Measurements from ENCODE around the gene FFAR4. TPM values are rescaled to one million over a fixed set of nuclear protein-coding genes. Genes with fewer than 3 reads are reported as not detected.
"Not testable (repeated sequence)": the region's sequence is repeated elsewhere in the genome, so short reads cannot be mapped to it uniquely, and the experiment has no call there.

The FFAR4 gene
- total RNA-seq, 1 donor from 2014 or later = 0.04 TPM

DNA sequence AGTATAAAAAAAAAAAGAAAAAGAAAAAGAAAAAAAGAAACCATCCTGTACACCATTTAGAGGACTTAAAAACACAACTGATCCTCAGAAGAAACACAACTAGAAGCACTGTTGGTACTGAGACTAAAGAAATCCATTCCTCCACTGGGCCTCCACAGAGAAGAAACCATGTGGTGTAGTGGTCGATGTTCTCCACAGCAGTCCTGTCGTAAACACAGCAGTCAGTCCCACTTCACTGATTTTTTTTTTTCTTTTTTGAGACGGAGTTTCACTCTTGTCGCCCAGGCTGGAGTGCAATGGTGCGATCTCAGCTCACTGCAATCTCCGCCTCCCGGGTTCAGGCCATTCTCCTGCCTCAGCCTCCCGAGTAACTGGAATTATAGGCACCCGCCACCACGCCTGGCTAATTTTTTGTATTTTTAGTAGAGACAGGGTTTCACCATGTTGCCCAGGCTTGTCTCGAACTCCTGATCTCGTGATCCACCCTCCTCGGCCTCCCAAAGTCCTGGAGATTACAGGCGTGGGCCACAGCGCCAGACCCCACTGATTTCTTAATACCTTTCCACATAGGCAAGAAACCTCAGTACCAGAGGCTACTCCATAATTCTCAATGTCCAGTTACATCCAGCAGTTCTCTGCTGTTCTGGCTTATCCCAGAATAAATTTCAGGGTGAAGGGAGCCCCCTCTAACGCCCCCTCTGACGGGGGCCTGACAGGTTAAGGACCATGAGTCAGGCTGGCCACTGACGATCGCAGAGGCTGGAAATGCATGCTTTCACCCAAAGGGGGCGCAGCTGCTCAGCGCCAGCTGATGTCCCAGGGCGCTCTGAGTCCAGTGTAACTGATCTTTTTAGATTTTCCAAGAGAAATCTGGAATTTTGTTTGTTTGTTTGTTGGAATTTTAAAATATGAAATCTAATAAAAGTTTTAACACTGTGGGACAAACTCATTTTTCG lies 24.8 kb upstream of the FFAR4 start:
- Histone ChIP-seq H3F3A (ENCODE audit: low read depth) (no peaks in the 10 kb centered on the region), H3K9me3 (ENCODE audit: low read depth) (no peaks in the 10 kb centered on the region), H3K27me3 (peaks cover 7% of the 10 kb centered on the region), H2AFZ (replicated peaks) (peak overlapping the region; percentile 94), H3K79me2 (ENCODE audit: low read depth) (no peaks in the 10 kb centered on the region), H3K36me3 (no peaks in the 10 kb centered on the region), H3K4me1 (no peaks in the 10 kb centered on the region), H3K4me3 (peak overlapping the region; percentile 20), H3K27ac (no peak overlapping the region), H3K4me2 (peak overlapping the region; percentile 56), H4K20me1 (ENCODE audit: low read depth) (no peaks in the 10 kb centered on the region), H3K9ac (no peak overlapping the region)
- peak; percentile 72 for DNase-seq (ENCODE audit: low spot score)
- H3K4me1 Mint-ChIP-seq = peaks cover 3% of the 10 kb centered on the region
- peaks cover 2% of the 10 kb centered on the region for H3K27me3 Mint-ChIP-seq (ENCODE audit: insufficient read depth, low read depth)
- no peaks in the 10 kb centered on the region for H3K36me3 Mint-ChIP-seq
- no peak for TF ChIP-seq EZH2phosphoT487 (IDR thresholded peaks at IDR 0.05)
- TF ChIP-seq, protein P1, sequence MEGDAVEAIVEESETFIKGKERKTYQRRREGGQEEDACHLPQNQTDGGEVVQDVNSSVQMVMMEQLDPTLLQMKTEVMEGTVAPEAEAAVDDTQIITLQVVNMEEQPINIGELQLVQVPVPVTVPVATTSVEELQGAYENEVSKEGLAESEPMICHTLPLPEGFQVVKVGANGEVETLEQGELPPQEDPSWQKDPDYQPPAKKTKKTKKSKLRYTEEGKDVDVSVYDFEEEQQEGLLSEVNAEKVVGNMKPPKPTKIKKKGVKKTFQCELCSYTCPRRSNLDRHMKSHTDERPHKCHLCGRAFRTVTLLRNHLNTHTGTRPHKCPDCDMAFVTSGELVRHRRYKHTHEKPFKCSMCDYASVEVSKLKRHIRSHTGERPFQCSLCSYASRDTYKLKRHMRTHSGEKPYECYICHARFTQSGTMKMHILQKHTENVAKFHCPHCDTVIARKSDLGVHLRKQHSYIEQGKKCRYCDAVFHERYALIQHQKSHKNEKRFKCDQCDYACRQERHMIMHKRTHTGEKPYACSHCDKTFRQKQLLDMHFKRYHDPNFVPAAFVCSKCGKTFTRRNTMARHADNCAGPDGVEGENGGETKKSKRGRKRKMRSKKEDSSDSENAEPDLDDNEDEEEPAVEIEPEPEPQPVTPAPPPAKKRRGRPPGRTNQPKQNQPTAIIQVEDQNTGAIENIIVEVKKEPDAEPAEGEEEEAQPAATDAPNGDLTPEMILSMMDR (IDR thresholded peaks at IDR 0.05) = peak; percentile 95
- no peak overlapping the region for H3K27ac Mint-ChIP-seq
- no peaks in the 10 kb centered on the region for H3K9me3 Mint-ChIP-seq
- H3K4me3 Mint-ChIP-seq = no peak overlapping the region

DNA sequence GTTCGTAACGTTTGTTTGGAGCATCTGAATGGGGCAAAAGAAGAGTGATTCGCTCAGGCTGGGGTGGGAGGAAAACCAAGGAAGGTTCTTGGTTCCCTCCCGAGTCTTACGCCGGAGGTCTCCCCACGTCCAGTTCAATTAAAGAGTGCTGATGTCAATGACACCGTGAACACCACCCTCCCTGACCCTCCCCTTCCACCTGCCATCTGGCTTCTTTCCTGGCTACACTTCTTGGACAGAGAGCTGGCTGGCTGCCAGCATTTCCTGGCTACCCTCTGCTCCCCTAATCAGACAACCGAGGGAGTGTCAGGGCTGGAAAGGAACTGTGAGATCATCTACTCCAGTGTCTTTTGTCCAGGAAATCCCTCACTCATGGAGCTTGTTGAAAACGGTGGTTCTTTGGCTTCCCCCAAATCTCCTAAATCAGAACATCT lies 24.1 kb upstream of the FFAR4 start:
- Histone ChIP-seq H3K9me3 (ENCODE audit: low read depth) (no peaks in the 10 kb centered on the region), H3K4me3 (peak overlapping the region; percentile 20), H3K79me2 (ENCODE audit: low read depth) (no peaks in the 10 kb centered on the region), H3K9ac (no peak overlapping the region), H3K27me3 (peaks cover 7% of the 10 kb centered on the region), H4K20me1 (ENCODE audit: low read depth) (no peaks in the 10 kb centered on the region), H3F3A (ENCODE audit: low read depth) (no peaks in the 10 kb centered on the region), H3K36me3 (no peaks in the 10 kb centered on the region), H3K27ac (no peak overlapping the region), H3K4me2 (peak overlapping the region; percentile 56), H3K4me1 (no peaks in the 10 kb centered on the region), H2AFZ (replicated peaks) (peak overlapping the region; percentile 94)
- TF ChIP-seq EZH2 (IDR thresholded peaks at IDR 0.05) (no peak), EZH2phosphoT487 (IDR thresholded peaks at IDR 0.05) (no peak)
- TF ChIP-seq, protein P1 (IDR thresholded peaks at IDR 0.05) = no peak
- Mint-ChIP-seq H3K4me1 (peaks cover 3% of the 10 kb centered on the region), H3K4me3 (peak overlapping the region; percentile 19), H3K27me3 (ENCODE audit: insufficient read depth, low read depth) (peaks cover 2% of the 10 kb centered on the region), H3K9me3 (no peaks in the 10 kb centered on the region), H3K36me3 (no peaks in the 10 kb centered on the region), H3K27ac (peak overlapping the region; percentile 73)
- peak; percentile 13 for DNase-seq (ENCODE audit: low spot score)

- not testable (repeated sequence) for H3K79me2 ChIP-seq (ENCODE audit: low read depth); H3K36me3 ChIP-seq; H3K9me3 Mint-ChIP-seq; H3K9ac ChIP-seq; H3K27ac Mint-ChIP-seq; H3K4me3 ChIP-seq; H3K27me3 Mint-ChIP-seq (ENCODE audit: insufficient read depth, low read depth); H3K9me3 ChIP-seq (ENCODE audit: low read depth); H3K4me1 Mint-ChIP-seq; H3K27ac ChIP-seq; H3K4me3 Mint-ChIP-seq; H3K4me2 ChIP-seq; H3K27me3 ChIP-seq; DNase-seq (ENCODE audit: low spot score); H3K4me1 ChIP-seq; H3F3A ChIP-seq (ENCODE audit: low read depth); H4K20me1 ChIP-seq (ENCODE audit: low read depth); H2AFZ ChIP-seq (replicated peaks); H3K36me3 Mint-ChIP-seq
These were observed 19.5 kb upstream of the FFAR4 start for GRCh38 chr10:93546995-93547394.

DNA sequence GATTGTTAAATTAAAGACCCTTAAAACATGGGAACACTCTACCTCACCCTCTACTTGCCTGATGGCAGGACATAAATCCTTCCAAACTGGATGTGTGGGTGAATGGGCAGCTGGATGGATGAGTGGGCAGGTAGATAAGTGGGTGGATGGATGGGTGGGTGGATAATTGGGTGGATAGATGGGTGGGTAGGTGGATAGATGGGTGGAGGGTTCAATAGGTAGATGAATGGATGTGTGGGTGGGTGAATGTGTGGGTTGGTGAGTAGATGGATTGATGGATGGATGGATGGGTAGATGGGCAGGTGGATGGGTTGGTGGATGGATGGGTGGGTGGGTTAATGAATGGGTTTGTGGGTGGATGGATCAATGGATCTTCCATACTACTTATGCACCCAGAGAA lies 18.9 kb upstream of the FFAR4 start:
- DNase-seq (ENCODE audit: low spot score) = no peak
- H3K27ac Mint-ChIP-seq = no peak overlapping the region
- H3K9me3 Mint-ChIP-seq = no peaks in the 10 kb centered on the region
- no peaks in the 10 kb centered on the region for H3F3A ChIP-seq (ENCODE audit: low read depth)
- peaks cover 2% of the 10 kb centered on the region for H3K4me1 Mint-ChIP-seq
- H3K79me2 ChIP-seq (ENCODE audit: low read depth) = no peaks in the 10 kb centered on the region
- no peak overlapping the region for H3K4me3 Mint-ChIP-seq
- no peaks in the 10 kb centered on the region for H4K20me1 ChIP-seq (ENCODE audit: low read depth)
- no peaks in the 10 kb centered on the region for H3K36me3 Mint-ChIP-seq
- no peak overlapping the region for H3K27ac ChIP-seq
- H3K4me3 ChIP-seq = no peak overlapping the region
- H3K27me3 ChIP-seq = no peaks in the 10 kb centered on the region
- no peaks in the 10 kb centered on the region for H3K36me3 ChIP-seq
- no peak overlapping the region for H2AFZ ChIP-seq (replicated peaks)
- no peak overlapping the region for H3K9ac ChIP-seq
- TF ChIP-seq, protein P1 (IDR thresholded peaks at IDR 0.05) = no peak
- TF ChIP-seq EZH2 (IDR thresholded peaks at IDR 0.05) (no peak), EZH2phosphoT487 (IDR thresholded peaks at IDR 0.05) (no peak)
- H3K9me3 ChIP-seq (ENCODE audit: low read depth) = no peaks in the 10 kb centered on the region
- peaks cover 3% of the 10 kb centered on the region for H3K27me3 Mint-ChIP-seq (ENCODE audit: insufficient read depth, low read depth)
- no peaks in the 10 kb centered on the region for H3K4me1 ChIP-seq
- H3K4me2 ChIP-seq = no peak overlapping the region
